GM23338 (cell line): Measurements from ENCODE around the gene PPM1N. TPM values are rescaled to one million over a fixed set of nuclear protein-coding genes. Genes with fewer than 3 reads are reported as not detected.

Experiments
- ATAC-seq: fragments of 200-7000 bp; cut with Tn5 transposase; 3 replicates; pipeline ENCODE4 v1.9.1; 2020
- DNase-seq: peaks from one replicate; pipeline ENCODE4 v3.0.0-alpha.2; 2015; ENCODE audit warnings: low spot score
- H2AFZ ChIP-seq: fragments of 200-600 bp; sonication (generic); 2 replicates; pipeline ENCODE4 v1.8.0; 2016; ENCODE audit warnings: antibody characterized with exemption, mild to moderate bottlenecking, moderate library complexity
- H3F3A ChIP-seq: fragments of 200-600 bp; sonication (generic); replicated peaks from 2 replicates; pipeline ENCODE4 v1.8.0; 2017; ENCODE audit warnings: antibody characterized with exemption, mixed run types, low read depth
- H3K27ac ChIP-seq: fragments of 200-600 bp; sonication (generic); 2 replicates; pipeline ENCODE4 v1.6.1; 2016; ENCODE audit warnings: low read depth
- H3K27me3 ChIP-seq: fragments of 200-600 bp; sonication (generic); 2 replicates; pipeline ENCODE4 v1.8.0; 2016; ENCODE audit warnings: mild to moderate bottlenecking, mixed run types, moderate library complexity; ENCODE audit not compliant: insufficient read depth
- H3K36me3 ChIP-seq: fragments of 200-600 bp; sonication (generic); 2 replicates; pipeline ENCODE4 v1.8.0; 2016; ENCODE audit warnings: mild to moderate bottlenecking; ENCODE audit not compliant: insufficient read depth
- H3K4me1 ChIP-seq: fragments of 200-600 bp; sonication (generic); 2 replicates; pipeline ENCODE4 v1.8.0; 2016; ENCODE audit warnings: mild to moderate bottlenecking, moderate library complexity; ENCODE audit not compliant: insufficient read depth
- H3K4me2 ChIP-seq: fragments of 200-600 bp; sonication (generic); 2 replicates; pipeline ENCODE4 v1.7.1; 2017; ENCODE audit warnings: mixed run types
- H3K4me3 ChIP-seq: fragments of 200-600 bp; sonication (generic); 2 replicates; pipeline ENCODE4 v1.6.1; 2016; ENCODE audit warnings: mixed run types
- H3K79me2 ChIP-seq: fragments of 200-600 bp; sonication (generic); replicated peaks from 2 replicates; pipeline ENCODE4 v1.8.0; 2017; ENCODE audit warnings: mild to moderate bottlenecking; ENCODE audit not compliant: insufficient read depth
- H3K9me2 ChIP-seq: fragments of 200-600 bp; sonication (generic); 2 replicates; pipeline ENCODE4 v1.8.0; 2017; ENCODE audit not compliant: insufficient read depth
- H4K20me1 ChIP-seq: fragments of 200-600 bp; sonication (generic); replicated peaks from 2 replicates; pipeline ENCODE4 v1.8.0; 2017; ENCODE audit warnings: mild to moderate bottlenecking; ENCODE audit not compliant: insufficient read depth
- H3K27ac Mint-ChIP-seq: 2 replicates; pipeline ENCODE4 v1.8.0; 2020; ENCODE audit warnings: inconsistent platforms, mild to moderate bottlenecking, moderate library complexity, mixed read lengths
- H3K27me3 Mint-ChIP-seq: 3 replicates; pipeline ENCODE4 v1.8.0; 2022; ENCODE audit warnings: low read depth, mild to moderate bottlenecking, moderate library complexity, mixed read lengths, inconsistent platforms; ENCODE audit not compliant: insufficient read depth, poor library complexity
- H3K36me3 Mint-ChIP-seq: 3 replicates; pipeline ENCODE4 v1.8.0; 2021; ENCODE audit warnings: low read depth, mild to moderate bottlenecking, inconsistent platforms, moderate library complexity, mixed read lengths
- H3K4me1 Mint-ChIP-seq: 3 replicates; pipeline ENCODE4 v1.8.0; 2020; ENCODE audit warnings: mild to moderate bottlenecking, inconsistent platforms, mixed read lengths
- H3K4me3 Mint-ChIP-seq: 3 replicates; pipeline ENCODE4 v1.8.0; 2021; ENCODE audit warnings: moderate library complexity, mild to moderate bottlenecking, inconsistent platforms, mixed read lengths
- H3K9me3 Mint-ChIP-seq: 3 replicates; pipeline ENCODE4 v1.8.0; 2020; ENCODE audit warnings: moderate library complexity, mild to moderate bottlenecking, inconsistent platforms, mixed read lengths
- CREB1 ChIP-seq: fragments of 250-450 bp; sonication (Bioruptor Pico); IDR thresholded peaks from 2 replicates; pipeline ENCODE4 v1.5.0; 2020; ENCODE audit warnings: low read depth, mild to moderate bottlenecking, moderate library complexity
- EZH2 ChIP-seq: fragments of 200-600 bp; sonication (generic); IDR thresholded peaks from one replicate; pipeline ENCODE4 v1.8.0; 2017; ENCODE audit warnings: antibody characterized with exemption, mild to moderate bottlenecking, low read depth; ENCODE audit not compliant: unreplicated experiment
- EZH2phosphoT487 ChIP-seq: fragments of 200-600 bp; sonication (generic); IDR thresholded peaks from one replicate; pipeline ENCODE4 v1.8.1; 2018; ENCODE audit warnings: antibody characterized with exemption; ENCODE audit not compliant: unreplicated experiment
- JUNB ChIP-seq: IDR thresholded peaks from one replicate; pipeline ENCODE4 v1.6.1; 2016; ENCODE audit warnings: antibody characterized with exemption; ENCODE audit not compliant: unreplicated experiment
- NANOG ChIP-seq: IDR thresholded peaks from 2 replicates; pipeline ENCODE4 v1.6.1; 2016; ENCODE audit warnings: antibody characterized with exemption, borderline replicate concordance
- POLR2AphosphoS5 ChIP-seq: IDR thresholded peaks from 2 replicates; pipeline ENCODE4 v1.6.1; 2016; ENCODE audit warnings: antibody characterized with exemption, low read depth
- STAT1 ChIP-seq: IDR thresholded peaks from one replicate; pipeline ENCODE4 v1.6.1; 2016; ENCODE audit warnings: antibody characterized with exemption; ENCODE audit not compliant: unreplicated experiment
- ZNF114 ChIP-seq: fragments of 250-450 bp; sonication (Bioruptor Pico); IDR thresholded peaks from 2 replicates; pipeline ENCODE4 v1.5.0; 2020; ENCODE audit warnings: mild to moderate bottlenecking, moderate library complexity
- ZNF331 ChIP-seq: fragments of 250-450 bp; sonication (Bioruptor Pico); IDR thresholded peaks from 2 replicates; pipeline ENCODE4 v1.5.0; 2020; ENCODE audit warnings: low read depth, mild to moderate bottlenecking, moderate library complexity
- polyA plus RNA-seq: library from polyadenylated mRNA; unstranded; fragments of >200 nt; fragmentation: Nextera tagmentation; extraction: Ambion mirVana; gene quantifications from 2 replicates; pipeline ENCODE4 v1.2.1, GENCODE V29; 2016
- total RNA-seq: library from RNA; depleted of rRNA; stranded (reverse); fragments of >200 nt; shearing (Covaris generic); gene quantifications from 2 replicates; pipeline ENCODE4 v1.2.3, GENCODE V29; 2014
- TF ChIP-seq, protein P1 (sequence below): IDR thresholded peaks from one replicate; pipeline ENCODE4 v1.6.1; 2018; ENCODE audit warnings: antibody characterized with exemption; ENCODE audit not compliant: unreplicated experiment
- TF ChIP-seq, protein P2 (sequence below): IDR thresholded peaks from 2 replicates; pipeline ENCODE4 v1.6.1; 2016; ENCODE audit warnings: antibody characterized with exemption
- TF ChIP-seq, protein P3 (sequence below): fragments of 250-450 bp; sonication (Bioruptor Pico); IDR thresholded peaks from 2 replicates; pipeline ENCODE4 v1.5.0; 2020; ENCODE audit warnings: mild to moderate bottlenecking, moderate library complexity
- TF ChIP-seq, protein P4 (sequence below), 2 experiments: fragments of 200-600 bp in 1 of 2; sonication (generic) in 1 of 2; conservative IDR thresholded peaks; 2 replicates each; pipeline versions ENCODE4 v1.5.1 to v1.6.1; 2016 to 2017; ENCODE audit warnings: antibody characterized with exemption in 2 of 2, low read depth in 2 of 2, mild to moderate bottlenecking in 2 of 2, moderate library complexity in 1 of 2

Gene PPM1N
- total and polyA plus RNA-seq, 2 experiments from 2014 or later = 15.2 to 25.1 TPM

DNA sequence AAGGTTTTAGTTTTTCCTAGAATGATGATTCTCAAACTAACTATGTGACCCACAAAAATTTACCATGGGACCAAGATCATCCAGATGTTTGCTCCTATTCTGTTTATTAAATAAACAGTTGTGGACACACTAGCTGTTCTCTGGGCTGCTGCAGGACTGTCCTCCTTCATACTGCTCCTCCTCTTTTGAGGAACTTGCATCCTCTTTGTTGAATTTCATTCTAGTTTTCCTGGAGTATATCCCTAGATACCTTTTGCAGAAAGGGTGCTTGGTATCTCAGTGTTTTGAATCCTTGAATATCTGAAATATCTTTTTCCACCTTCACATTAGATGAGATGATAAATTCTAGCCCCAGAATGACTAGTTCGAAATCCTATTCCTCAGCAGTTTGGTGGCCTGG lies 33.1 kb downstream of the PPM1N start:
- Histone ChIP-seq H4K20me1 (peaks cover 7% of the 10 kb centered on the region), H3K4me2 (no peak overlapping the region), H3K27me3 (peaks cover 26% of the 10 kb centered on the region), H3K79me2 (no peaks in the 10 kb centered on the region), H3F3A (peaks cover 16% of the 10 kb centered on the region; the same call in 1 of the 2 replicates), H3K36me3 (0 out of 2 replicates have a peak, but pooled peaks cover 5% of the 10 kb centered on the region), H3K4me3 (no peak overlapping the region), H3K9me2 (no peaks in the 10 kb centered on the region), H3K4me1 (peaks cover 7% of the 10 kb centered on the region), H2AFZ (no peak overlapping the region), H3K27ac (no peak overlapping the region)
- no peak overlapping the region for H3K27ac Mint-ChIP-seq
- H3K4me3 Mint-ChIP-seq = no peak overlapping the region
- peaks cover 16% of the 10 kb centered on the region for H3K9me3 Mint-ChIP-seq
- peaks cover 24% of the 10 kb centered on the region; the same call in 2 of the 3 replicates for H3K36me3 Mint-ChIP-seq
- H3K27me3 Mint-ChIP-seq = peaks cover 27% of the 10 kb centered on the region
- TF ChIP-seq, protein P1, sequence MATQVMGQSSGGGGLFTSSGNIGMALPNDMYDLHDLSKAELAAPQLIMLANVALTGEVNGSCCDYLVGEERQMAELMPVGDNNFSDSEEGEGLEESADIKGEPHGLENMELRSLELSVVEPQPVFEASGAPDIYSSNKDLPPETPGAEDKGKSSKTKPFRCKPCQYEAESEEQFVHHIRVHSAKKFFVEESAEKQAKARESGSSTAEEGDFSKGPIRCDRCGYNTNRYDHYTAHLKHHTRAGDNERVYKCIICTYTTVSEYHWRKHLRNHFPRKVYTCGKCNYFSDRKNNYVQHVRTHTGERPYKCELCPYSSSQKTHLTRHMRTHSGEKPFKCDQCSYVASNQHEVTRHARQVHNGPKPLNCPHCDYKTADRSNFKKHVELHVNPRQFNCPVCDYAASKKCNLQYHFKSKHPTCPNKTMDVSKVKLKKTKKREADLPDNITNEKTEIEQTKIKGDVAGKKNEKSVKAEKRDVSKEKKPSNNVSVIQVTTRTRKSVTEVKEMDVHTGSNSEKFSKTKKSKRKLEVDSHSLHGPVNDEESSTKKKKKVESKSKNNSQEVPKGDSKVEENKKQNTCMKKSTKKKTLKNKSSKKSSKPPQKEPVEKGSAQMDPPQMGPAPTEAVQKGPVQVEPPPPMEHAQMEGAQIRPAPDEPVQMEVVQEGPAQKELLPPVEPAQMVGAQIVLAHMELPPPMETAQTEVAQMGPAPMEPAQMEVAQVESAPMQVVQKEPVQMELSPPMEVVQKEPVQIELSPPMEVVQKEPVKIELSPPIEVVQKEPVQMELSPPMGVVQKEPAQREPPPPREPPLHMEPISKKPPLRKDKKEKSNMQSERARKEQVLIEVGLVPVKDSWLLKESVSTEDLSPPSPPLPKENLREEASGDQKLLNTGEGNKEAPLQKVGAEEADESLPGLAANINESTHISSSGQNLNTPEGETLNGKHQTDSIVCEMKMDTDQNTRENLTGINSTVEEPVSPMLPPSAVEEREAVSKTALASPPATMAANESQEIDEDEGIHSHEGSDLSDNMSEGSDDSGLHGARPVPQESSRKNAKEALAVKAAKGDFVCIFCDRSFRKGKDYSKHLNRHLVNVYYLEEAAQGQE = no peak
- TF ChIP-seq STAT1 = no peak
- TF ChIP-seq POLR2AphosphoS5 = no peak
- TF ChIP-seq, protein P2, sequence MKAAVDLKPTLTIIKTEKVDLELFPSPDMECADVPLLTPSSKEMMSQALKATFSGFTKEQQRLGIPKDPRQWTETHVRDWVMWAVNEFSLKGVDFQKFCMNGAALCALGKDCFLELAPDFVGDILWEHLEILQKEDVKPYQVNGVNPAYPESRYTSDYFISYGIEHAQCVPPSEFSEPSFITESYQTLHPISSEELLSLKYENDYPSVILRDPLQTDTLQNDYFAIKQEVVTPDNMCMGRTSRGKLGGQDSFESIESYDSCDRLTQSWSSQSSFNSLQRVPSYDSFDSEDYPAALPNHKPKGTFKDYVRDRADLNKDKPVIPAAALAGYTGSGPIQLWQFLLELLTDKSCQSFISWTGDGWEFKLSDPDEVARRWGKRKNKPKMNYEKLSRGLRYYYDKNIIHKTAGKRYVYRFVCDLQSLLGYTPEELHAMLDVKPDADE = no peak
- TF ChIP-seq, protein P3, sequence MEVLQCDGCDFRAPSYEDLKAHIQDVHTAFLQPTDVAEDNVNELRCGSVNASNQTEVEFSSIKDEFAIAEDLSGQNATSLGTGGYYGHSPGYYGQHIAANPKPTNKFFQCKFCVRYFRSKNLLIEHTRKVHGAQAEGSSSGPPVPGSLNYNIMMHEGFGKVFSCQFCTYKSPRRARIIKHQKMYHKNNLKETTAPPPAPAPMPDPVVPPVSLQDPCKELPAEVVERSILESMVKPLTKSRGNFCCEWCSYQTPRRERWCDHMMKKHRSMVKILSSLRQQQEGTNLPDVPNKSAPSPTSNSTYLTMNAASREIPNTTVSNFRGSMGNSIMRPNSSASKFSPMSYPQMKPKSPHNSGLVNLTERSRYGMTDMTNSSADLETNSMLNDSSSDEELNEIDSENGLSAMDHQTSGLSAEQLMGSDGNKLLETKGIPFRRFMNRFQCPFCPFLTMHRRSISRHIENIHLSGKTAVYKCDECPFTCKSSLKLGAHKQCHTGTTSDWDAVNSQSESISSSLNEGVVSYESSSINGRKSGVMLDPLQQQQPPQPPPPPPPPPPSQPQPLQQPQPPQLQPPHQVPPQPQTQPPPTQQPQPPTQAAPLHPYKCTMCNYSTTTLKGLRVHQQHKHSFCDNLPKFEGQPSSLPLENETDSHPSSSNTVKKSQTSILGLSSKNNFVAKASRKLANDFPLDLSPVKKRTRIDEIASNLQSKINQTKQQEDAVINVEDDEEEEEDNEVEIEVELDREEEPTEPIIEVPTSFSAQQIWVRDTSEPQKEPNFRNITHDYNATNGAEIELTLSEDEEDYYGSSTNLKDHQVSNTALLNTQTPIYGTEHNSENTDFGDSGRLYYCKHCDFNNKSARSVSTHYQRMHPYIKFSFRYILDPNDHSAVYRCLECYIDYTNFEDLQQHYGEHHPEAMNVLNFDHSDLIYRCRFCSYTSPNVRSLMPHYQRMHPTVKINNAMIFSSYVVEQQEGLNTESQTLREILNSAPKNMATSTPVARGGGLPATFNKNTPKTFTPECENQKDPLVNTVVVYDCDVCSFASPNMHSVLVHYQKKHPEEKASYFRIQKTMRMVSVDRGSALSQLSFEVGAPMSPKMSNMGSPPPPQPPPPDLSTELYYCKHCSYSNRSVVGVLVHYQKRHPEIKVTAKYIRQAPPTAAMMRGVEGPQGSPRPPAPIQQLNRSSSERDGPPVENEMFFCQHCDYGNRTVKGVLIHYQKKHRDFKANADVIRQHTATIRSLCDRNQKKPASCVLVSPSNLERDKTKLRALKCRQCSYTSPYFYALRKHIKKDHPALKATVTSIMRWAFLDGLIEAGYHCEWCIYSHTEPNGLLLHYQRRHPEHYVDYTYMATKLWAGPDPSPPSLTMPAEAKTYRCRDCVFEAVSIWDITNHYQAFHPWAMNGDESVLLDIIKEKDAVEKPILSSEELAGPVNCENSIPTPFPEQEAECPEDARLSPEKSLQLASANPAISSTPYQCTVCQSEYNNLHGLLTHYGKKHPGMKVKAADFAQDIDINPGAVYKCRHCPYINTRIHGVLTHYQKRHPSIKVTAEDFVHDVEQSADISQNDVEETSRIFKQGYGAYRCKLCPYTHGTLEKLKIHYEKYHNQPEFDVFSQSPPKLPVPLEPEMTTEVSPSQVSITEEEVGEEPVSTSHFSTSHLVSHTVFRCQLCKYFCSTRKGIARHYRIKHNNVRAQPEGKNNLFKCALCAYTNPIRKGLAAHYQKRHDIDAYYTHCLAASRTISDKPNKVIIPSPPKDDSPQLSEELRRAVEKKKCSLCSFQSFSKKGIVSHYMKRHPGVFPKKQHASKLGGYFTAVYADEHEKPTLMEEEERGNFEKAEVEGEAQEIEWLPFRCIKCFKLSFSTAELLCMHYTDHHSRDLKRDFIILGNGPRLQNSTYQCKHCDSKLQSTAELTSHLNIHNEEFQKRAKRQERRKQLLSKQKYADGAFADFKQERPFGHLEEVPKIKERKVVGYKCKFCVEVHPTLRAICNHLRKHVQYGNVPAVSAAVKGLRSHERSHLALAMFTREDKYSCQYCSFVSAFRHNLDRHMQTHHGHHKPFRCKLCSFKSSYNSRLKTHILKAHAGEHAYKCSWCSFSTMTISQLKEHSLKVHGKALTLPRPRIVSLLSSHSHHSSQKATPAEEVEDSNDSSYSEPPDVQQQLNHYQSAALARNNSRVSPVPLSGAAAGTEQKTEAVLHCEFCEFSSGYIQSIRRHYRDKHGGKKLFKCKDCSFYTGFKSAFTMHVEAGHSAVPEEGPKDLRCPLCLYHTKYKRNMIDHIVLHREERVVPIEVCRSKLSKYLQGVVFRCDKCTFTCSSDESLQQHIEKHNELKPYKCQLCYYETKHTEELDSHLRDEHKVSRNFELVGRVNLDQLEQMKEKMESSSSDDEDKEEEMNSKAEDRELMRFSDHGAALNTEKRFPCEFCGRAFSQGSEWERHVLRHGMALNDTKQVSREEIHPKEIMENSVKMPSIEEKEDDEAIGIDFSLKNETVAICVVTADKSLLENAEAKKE = no peak
- TF ChIP-seq JUNB = no peak
- TF ChIP-seq ZNF114 (CRISPR knock-in tag) = no peak
- no peak for TF ChIP-seq ZNF331 (CRISPR knock-in tag)
- TF ChIP-seq EZH2 = no peak
- TF ChIP-seq NANOG = no peak
- no peak for TF ChIP-seq CREB1 (CRISPR knock-in tag)
- TF ChIP-seq EZH2phosphoT487 = no peak
- TF ChIP-seq, protein P4, sequence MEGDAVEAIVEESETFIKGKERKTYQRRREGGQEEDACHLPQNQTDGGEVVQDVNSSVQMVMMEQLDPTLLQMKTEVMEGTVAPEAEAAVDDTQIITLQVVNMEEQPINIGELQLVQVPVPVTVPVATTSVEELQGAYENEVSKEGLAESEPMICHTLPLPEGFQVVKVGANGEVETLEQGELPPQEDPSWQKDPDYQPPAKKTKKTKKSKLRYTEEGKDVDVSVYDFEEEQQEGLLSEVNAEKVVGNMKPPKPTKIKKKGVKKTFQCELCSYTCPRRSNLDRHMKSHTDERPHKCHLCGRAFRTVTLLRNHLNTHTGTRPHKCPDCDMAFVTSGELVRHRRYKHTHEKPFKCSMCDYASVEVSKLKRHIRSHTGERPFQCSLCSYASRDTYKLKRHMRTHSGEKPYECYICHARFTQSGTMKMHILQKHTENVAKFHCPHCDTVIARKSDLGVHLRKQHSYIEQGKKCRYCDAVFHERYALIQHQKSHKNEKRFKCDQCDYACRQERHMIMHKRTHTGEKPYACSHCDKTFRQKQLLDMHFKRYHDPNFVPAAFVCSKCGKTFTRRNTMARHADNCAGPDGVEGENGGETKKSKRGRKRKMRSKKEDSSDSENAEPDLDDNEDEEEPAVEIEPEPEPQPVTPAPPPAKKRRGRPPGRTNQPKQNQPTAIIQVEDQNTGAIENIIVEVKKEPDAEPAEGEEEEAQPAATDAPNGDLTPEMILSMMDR (conservative IDR thresholded peaks at IDR 0.05; ENCODE audit: low read depth in 2 of 2) = no peak
- DNase-seq = no peak
- peaks cover 12% of the 10 kb centered on the region for H3K4me1 Mint-ChIP-seq
- ATAC-seq = no peak
